ENCODE data around the gene PAOX.

DNA sequence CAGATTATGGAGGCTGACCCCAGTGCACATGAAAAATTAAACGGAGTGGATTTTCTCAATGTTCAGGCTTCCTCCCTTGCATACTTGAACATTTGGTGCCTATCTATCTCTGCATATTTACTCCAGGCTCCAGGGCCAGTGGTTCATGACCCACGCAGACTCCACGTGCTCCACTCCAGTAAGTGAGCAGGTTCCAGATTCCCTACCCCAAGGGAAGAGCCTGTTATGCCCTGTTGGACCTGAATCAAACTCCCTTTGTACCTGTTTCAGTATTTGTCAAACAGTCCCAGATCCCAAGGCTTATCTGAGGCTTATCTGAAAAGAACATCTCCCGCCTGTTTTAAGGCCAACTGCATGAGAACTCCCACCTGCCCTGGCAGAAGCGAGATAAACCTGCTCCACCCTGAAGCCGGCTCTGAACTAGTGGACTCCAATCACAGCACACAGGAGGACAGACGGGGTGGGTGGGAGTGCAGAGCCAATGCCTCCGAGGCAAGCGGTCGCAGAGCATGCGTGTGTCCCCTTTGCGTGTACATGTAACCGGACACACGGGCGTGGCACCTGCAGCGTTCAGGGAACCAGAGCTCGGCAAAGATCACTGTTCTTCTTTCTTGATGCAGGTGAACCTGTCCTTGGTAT, 19.0 kb upstream of the PAOX start:
- TF ChIP-seq, protein P1, sequence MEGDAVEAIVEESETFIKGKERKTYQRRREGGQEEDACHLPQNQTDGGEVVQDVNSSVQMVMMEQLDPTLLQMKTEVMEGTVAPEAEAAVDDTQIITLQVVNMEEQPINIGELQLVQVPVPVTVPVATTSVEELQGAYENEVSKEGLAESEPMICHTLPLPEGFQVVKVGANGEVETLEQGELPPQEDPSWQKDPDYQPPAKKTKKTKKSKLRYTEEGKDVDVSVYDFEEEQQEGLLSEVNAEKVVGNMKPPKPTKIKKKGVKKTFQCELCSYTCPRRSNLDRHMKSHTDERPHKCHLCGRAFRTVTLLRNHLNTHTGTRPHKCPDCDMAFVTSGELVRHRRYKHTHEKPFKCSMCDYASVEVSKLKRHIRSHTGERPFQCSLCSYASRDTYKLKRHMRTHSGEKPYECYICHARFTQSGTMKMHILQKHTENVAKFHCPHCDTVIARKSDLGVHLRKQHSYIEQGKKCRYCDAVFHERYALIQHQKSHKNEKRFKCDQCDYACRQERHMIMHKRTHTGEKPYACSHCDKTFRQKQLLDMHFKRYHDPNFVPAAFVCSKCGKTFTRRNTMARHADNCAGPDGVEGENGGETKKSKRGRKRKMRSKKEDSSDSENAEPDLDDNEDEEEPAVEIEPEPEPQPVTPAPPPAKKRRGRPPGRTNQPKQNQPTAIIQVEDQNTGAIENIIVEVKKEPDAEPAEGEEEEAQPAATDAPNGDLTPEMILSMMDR (IDR thresholded peaks at IDR 0.05), result no peak
- no peak for TF ChIP-seq POLR2A (IDR thresholded peaks at IDR 0.05)
